Retinal pigment epithelial cell (primary cell): ENCODE measurements around the gene WDR37.
"Not testable (repeated sequence)": the region's sequence is repeated elsewhere in the genome, so short reads cannot be mapped to it uniquely, and the experiment has no call there.

Source experiments
- DNase-seq: peaks from one replicate; pipeline ENCODE4 v3.0.0-alpha.2; 2010; ENCODE audit warnings: low read depth
- H3K4me3 ChIP-seq: 2 replicates; pipeline ENCODE4 v1.5.1; 2011; ENCODE audit warnings: mild to moderate bottlenecking, low read length, control low read depth, moderate library complexity
- TF ChIP-seq, protein P1 (sequence below): conservative IDR thresholded peaks from 2 replicates; pipeline ENCODE4 v1.5.1; 2011; ENCODE audit warnings: low read depth, low read length, control low read depth, inconsistent platforms

Gene WDR37

DNA sequence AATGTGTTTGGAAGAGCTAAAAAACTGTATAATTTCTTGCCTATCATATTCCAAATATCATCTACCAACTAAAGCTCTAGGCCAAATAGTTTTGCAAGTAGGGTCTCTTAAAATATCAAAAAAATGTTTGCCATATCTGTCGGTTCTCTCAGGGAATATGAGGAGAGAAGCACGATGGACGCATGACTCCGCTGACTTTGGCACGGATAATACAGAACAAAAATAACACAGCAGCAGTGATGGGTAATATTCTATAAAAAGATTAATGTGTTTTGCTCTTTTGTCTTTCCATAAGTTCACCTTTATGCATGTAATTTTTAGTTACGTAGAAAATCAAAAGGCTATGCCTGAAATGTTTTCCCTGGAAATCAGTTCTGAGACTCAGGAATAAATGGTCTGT lies 29.6 kb upstream of the WDR37 start:
- TF ChIP-seq, protein P1, sequence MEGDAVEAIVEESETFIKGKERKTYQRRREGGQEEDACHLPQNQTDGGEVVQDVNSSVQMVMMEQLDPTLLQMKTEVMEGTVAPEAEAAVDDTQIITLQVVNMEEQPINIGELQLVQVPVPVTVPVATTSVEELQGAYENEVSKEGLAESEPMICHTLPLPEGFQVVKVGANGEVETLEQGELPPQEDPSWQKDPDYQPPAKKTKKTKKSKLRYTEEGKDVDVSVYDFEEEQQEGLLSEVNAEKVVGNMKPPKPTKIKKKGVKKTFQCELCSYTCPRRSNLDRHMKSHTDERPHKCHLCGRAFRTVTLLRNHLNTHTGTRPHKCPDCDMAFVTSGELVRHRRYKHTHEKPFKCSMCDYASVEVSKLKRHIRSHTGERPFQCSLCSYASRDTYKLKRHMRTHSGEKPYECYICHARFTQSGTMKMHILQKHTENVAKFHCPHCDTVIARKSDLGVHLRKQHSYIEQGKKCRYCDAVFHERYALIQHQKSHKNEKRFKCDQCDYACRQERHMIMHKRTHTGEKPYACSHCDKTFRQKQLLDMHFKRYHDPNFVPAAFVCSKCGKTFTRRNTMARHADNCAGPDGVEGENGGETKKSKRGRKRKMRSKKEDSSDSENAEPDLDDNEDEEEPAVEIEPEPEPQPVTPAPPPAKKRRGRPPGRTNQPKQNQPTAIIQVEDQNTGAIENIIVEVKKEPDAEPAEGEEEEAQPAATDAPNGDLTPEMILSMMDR = no peak
- no peak overlapping the region for H3K4me3 ChIP-seq
- no peak for DNase-seq

DNA sequence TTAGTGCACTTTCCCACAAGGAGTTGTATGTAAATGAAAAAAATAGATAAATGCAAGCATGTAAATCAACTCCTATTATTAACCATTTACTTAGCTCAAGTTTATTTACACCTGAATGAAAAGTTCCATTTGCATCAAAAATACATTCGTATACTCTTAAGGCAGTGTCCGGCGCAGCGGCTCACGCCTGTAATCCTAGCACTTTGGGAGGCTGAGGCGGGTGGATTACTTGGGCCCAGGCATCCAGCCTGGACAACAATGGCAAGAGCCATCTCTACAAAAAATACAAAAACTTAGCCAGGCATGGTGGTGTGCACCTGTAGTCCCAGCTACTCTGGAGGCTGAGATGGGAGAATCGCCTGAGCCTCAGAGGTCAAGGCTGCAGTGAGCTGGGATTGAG lies 26.3 kb upstream of the WDR37 start:
- H3K4me3 ChIP-seq = no peak overlapping the region
- no peak for DNase-seq
- TF ChIP-seq, protein P1 = no peak

DNA sequence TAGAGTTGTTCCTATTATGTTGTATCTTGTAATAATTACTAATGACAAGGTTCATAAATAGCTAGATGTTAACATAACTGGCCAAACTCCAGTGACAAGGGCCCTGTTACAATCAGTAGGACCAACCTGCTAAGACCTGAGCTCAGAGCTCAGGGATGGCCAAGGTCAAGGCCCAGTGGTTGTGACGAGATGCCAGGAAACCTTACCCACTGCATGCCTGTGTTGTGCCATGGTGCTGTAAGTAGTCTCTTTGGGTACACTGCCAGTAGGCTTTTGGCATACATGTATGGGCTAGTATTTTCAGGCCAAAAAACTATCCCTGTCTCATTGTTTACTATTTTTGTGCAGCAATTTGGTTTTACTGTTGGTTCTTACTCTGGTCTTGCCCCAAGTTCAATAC lies 22.6 kb upstream of the WDR37 start:
- no peak overlapping the region for H3K4me3 ChIP-seq
- TF ChIP-seq, protein P1 = no peak
- DNase-seq = no peak

DNA sequence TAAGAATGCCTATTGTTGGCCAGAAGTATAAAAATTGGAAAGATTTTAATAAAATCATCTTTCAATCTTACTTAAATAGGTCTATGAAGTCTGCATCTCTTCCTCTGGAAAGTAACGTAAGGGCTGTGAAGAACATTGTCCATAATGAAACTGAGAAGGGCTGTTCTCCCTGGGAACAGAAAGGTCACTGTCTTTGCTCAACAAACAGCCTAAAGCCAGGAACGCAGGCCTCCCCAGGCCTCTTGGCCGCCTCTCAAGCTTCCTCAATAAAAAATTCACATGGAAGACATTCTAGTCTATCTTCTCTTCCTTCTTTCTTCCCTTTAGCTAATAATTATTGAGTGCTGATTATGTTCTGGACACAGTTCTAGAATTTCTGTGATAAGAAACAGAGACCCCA lies 21.4 kb upstream of the WDR37 start:
- no peak overlapping the region for H3K4me3 ChIP-seq
- no peak for DNase-seq
- TF ChIP-seq, protein P1 = no peak

DNA sequence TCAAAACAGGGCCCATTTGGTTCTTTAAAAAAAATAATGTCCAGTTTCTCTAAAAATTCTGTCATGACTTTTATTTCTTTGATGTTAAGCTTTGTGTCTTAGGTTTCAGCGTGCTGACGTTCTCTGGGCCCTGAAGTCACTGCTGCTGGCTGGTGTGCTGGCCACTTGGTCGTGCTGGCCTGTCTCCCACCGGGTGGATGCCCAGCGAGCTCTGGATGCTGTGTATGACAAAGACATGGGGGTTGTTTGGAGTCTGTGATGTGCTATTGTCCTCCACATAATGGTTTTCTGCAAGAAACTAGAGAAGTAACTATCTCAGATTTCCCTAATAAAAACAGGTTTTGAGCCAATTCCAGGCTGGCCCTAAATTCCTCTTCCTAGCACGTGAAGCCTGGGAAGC lies 21.0 kb upstream of the WDR37 start:
- no peak for DNase-seq
- TF ChIP-seq, protein P1 = no peak
- H3K4me3 ChIP-seq = no peak overlapping the region

DNA sequence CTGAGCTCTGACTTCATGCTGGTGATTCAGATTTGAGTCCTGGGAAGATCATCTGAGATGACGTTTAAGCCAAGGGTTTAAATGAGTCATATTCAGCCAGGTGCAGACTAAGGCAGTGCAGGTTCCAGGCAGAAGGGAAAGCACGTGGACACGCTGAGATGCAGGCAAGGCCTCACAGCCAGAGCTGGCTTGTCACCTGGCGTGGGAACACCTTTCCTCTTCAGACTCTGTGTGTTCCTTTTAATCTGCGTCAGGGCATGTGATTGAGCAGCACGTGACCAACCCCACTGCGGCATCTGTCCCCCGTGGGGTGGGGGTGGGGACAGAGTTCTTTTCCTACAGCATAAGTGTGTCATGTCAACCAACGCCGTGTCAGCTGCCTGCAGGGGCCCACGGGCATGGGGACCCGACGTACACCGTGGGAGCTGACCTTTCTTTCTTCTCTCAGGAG lies 19.8 kb upstream of the WDR37 start:
- peak; percentile 96 for DNase-seq
- no peak overlapping the region for H3K4me3 ChIP-seq
- TF ChIP-seq, protein P1 = no peak

DNA sequence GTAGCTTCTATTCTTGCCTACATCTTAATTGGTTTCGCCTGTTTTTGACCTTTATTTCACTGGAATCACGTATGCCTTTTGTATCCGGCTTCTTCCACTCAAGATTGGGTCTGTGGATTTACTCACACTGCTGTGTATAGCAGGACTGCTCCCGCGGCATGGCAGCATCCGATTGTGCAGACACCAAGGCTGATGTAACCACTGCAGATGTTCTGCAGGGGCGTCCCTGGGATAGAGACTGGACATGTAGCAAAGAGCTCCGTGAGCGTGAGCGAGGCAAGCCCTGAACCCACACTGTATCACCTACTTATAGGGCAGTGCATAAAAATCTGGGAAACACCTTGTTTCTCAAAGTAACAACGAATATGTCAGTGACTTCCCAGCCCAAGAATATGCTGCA lies 19.1 kb upstream of the WDR37 start:
- DNase-seq = no peak
- TF ChIP-seq, protein P1 = no peak

DNA sequence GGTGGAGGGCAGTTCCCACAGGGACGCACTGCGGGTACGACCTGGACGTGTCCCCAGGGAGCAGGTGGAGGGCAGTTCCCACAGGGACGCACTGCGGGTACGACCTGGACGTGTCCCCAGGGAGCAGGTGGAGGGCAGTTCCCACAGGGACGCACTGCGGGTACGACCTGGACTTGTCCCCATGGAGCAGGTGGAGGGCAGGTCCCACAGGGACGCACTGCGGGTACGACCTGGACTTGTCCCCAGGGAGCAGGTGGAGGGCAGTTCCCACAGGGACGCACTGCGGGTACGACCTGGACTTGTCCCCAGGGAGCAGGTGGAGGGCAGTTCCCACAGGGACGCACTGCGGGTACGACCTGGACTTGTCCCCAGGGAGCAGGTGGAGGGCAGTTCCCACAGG lies 17.4 kb upstream of the WDR37 start:
- not testable (repeated sequence) for H3K4me3 ChIP-seq, DNase-seq

More for the DNA sequence above, 19.1 kb upstream of the WDR37 start:
- no peak overlapping the region for H3K4me3 ChIP-seq
